ENCODE data around the gene B4GALT6.

B4GALT6 gene

DNA sequence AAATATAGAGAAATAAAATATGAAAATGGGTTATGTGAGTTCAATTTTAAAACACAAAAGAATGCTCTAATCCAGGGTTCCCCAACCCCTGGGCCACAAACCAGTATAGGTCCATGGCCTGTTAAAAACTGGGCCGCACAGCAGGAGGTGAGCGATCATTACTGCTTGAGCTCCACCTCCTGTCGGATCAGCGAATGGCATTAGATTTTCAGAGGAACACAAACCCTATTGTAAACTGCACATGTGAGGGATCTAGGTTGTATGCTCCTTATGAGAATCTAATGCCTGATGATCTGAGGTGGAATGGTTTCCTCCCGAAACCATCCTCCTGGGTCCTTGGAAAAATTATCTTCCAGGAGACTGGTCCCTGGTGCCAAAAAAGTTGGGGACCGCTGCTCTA lies 58.0 kb downstream of the B4GALT6 start:
- no peak for DNase-seq (ENCODE audit: extremely low spot score)
- TF ChIP-seq BHLHE40 (IDR thresholded peaks at IDR 0.05; ENCODE audit: borderline replicate concordance) (no peak), FOXA1 (IDR thresholded peaks at IDR 0.05) (no peak), FOXM1 (IDR thresholded peaks at IDR 0.05; ENCODE audit: borderline replicate concordance) (no peak), ELF4 (IDR thresholded peaks at IDR 0.05) (no peak), LEF1 (IDR thresholded peaks at IDR 0.05; ENCODE audit: borderline replicate concordance) (no peak), PKNOX1 (IDR thresholded peaks at IDR 0.05) (no peak), ARNT (IDR thresholded peaks at IDR 0.05) (no peak), FOXK2 (IDR thresholded peaks at IDR 0.05) (no peak), CTBP1 (IDR thresholded peaks at IDR 0.05; ENCODE audit: borderline replicate concordance) (no peak), TARDBP (IDR thresholded peaks at IDR 0.05) (no peak), NFRKB (IDR thresholded peaks at IDR 0.05) (no peak), HDGF (IDR thresholded peaks at IDR 0.05; ENCODE audit: borderline replicate concordance) (no peak), SP1 (IDR thresholded peaks at IDR 0.05) (no peak), SUZ12 (IDR thresholded peaks at IDR 0.05) (no peak), L3MBTL2 (conservative IDR thresholded peaks at IDR 0.05) (no peak), ZNF384 (IDR thresholded peaks at IDR 0.05) (no peak)
- ChIA-PET POLR2A (no interaction called here), CTCF (no interaction called here)

DNA sequence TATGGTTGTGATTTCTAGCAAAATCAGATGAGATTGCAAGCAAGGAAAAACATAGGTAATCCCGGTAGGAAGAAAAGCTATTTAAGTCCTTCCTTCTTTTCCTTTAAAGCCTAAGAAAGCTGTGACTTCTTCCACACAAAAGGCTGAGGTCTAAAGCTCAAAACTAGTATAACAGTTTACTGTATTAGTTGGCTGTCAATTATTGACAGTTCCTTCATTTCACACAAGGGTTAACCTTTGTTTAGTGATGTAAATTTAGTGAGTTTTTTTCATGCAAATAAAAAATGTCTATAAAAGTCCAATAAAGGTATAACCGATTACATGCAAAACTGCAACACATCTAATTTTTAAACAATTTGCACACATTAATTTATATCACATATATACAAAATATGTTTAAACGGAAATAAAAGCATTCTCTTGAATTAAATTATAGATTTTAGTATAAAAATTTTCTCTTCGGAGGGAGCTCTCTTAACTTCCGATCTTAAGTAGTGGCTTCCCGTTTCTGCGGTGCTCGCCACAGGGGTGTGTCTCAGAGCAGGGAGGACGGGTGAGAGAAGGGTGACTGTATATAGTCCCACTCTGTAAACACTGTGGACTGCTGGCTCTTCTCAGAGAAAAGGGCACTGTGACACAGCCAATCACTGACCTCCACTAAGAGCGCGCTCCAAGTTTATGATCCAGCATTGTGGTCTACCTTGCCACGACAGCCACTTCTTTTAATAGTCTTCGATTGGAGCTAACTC lies 59.3 kb downstream of the B4GALT6 start:
- DNase-seq (ENCODE audit: extremely low spot score) = no peak
- TF ChIP-seq SUZ12 (IDR thresholded peaks at IDR 0.05) = no peak
- no peak for TF ChIP-seq FOXK2 (IDR thresholded peaks at IDR 0.05)
- TF ChIP-seq FOXA1 (IDR thresholded peaks at IDR 0.05) = no peak
- TF ChIP-seq ARNT (IDR thresholded peaks at IDR 0.05) = no peak
- TF ChIP-seq HDGF (IDR thresholded peaks at IDR 0.05; ENCODE audit: borderline replicate concordance) = no peak
- no peak for TF ChIP-seq ELF4 (IDR thresholded peaks at IDR 0.05)
- no peak for TF ChIP-seq CTBP1 (IDR thresholded peaks at IDR 0.05; ENCODE audit: borderline replicate concordance)
- no peak for TF ChIP-seq PKNOX1 (IDR thresholded peaks at IDR 0.05)
- TF ChIP-seq SP1 (IDR thresholded peaks at IDR 0.05) = no peak
- TF ChIP-seq BHLHE40 (IDR thresholded peaks at IDR 0.05; ENCODE audit: borderline replicate concordance) = no peak
- TF ChIP-seq TARDBP (IDR thresholded peaks at IDR 0.05) = no peak
- no peak for TF ChIP-seq LEF1 (IDR thresholded peaks at IDR 0.05; ENCODE audit: borderline replicate concordance)
- no peak for TF ChIP-seq FOXM1 (IDR thresholded peaks at IDR 0.05; ENCODE audit: borderline replicate concordance)
- TF ChIP-seq ZNF384 (IDR thresholded peaks at IDR 0.05) = no peak
- TF ChIP-seq L3MBTL2 (conservative IDR thresholded peaks at IDR 0.05) = no peak
- no peak for TF ChIP-seq NFRKB (IDR thresholded peaks at IDR 0.05)
- ChIA-PET POLR2A (no interaction called here), CTCF (interaction anchor here (0.6 kb wide), 1 partner anchor 631 kb away, joined by 4 read pairs; no protein-coding TSS in a partner anchor)

DNA sequence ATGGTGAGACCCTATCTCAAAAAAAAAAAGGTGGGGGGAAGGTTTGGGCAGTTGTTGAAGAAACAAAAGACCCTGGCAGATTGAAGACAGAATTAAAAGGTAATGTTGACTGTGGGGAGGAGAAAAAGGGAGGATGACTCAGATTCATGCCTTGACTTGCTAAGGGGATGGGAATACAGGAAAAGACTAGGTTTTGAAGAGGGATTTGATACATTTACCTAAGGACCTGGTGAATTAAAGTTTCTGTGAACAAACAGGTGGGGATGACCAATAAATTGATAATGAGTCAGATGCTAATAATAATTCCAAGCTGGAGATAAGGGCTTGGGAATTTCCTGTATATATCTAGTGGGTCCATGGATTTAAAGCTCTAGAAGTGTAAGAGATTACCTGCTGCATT lies 65.1 kb downstream of the B4GALT6 start:
- ChIA-PET CTCF (interaction anchor here (1.1 kb wide), 1 partner anchor 26 kb away, joined by 5 read pairs; no protein-coding TSS in a partner anchor), POLR2A (no interaction called here)
- no peak for TF ChIP-seq SP1 (IDR thresholded peaks at IDR 0.05)
- TF ChIP-seq FOXA1 (IDR thresholded peaks at IDR 0.05) = no peak
- no peak for TF ChIP-seq FOXK2 (IDR thresholded peaks at IDR 0.05)
- TF ChIP-seq CTBP1 (IDR thresholded peaks at IDR 0.05; ENCODE audit: borderline replicate concordance) = no peak
- no peak for TF ChIP-seq ARNT (IDR thresholded peaks at IDR 0.05)
- TF ChIP-seq BHLHE40 (IDR thresholded peaks at IDR 0.05; ENCODE audit: borderline replicate concordance) = no peak
- TF ChIP-seq PKNOX1 (IDR thresholded peaks at IDR 0.05) = no peak
- TF ChIP-seq FOXM1 (IDR thresholded peaks at IDR 0.05; ENCODE audit: borderline replicate concordance) = no peak
- TF ChIP-seq HDGF (IDR thresholded peaks at IDR 0.05; ENCODE audit: borderline replicate concordance) = no peak
- TF ChIP-seq ELF4 (IDR thresholded peaks at IDR 0.05) = no peak
- no peak for TF ChIP-seq L3MBTL2 (conservative IDR thresholded peaks at IDR 0.05)
- DNase-seq (ENCODE audit: extremely low spot score) = no peak

GRCh38 chr18:31618801-31619200 lies 65.6 kb downstream of the B4GALT6 start:
- TF ChIP-seq FOXK2 (IDR thresholded peaks at IDR 0.05) (no peak), BHLHE40 (IDR thresholded peaks at IDR 0.05; ENCODE audit: borderline replicate concordance) (no peak), NFRKB (IDR thresholded peaks at IDR 0.05) (no peak), SUZ12 (IDR thresholded peaks at IDR 0.05) (no peak), LEF1 (IDR thresholded peaks at IDR 0.05; ENCODE audit: borderline replicate concordance) (no peak), FOXA1 (IDR thresholded peaks at IDR 0.05) (no peak), ARNT (IDR thresholded peaks at IDR 0.05) (no peak), ELF4 (IDR thresholded peaks at IDR 0.05) (no peak), ZNF384 (IDR thresholded peaks at IDR 0.05) (no peak), HDGF (IDR thresholded peaks at IDR 0.05; ENCODE audit: borderline replicate concordance) (no peak), CTBP1 (IDR thresholded peaks at IDR 0.05; ENCODE audit: borderline replicate concordance) (no peak), TARDBP (IDR thresholded peaks at IDR 0.05) (no peak), FOXM1 (IDR thresholded peaks at IDR 0.05; ENCODE audit: borderline replicate concordance) (no peak), PKNOX1 (IDR thresholded peaks at IDR 0.05) (no peak), L3MBTL2 (conservative IDR thresholded peaks at IDR 0.05) (no peak), SP1 (IDR thresholded peaks at IDR 0.05) (no peak)
- no peak for DNase-seq (ENCODE audit: extremely low spot score)
- ChIA-PET POLR2A (no interaction called here), CTCF (interaction anchor here (0.6 to 1.2 kb wide), 3 partner anchors 8 to 311 kb away, joined by 3 read pairs; no protein-coding TSS in a partner anchor)
